H1 (cell line): ENCODE measurements around the gene MDFIC. TPM values are rescaled to one million over a fixed set of nuclear protein-coding genes. Genes with fewer than 3 reads are reported as not detected.

Source experiments
- ATF2 ChIP-seq: IDR thresholded peaks from 2 replicates; pipeline ENCODE4 v1.6.1; 2012; ENCODE audit warnings: low read length, inconsistent platforms
- CHD1 ChIP-seq: IDR thresholded peaks from 2 replicates; pipeline ENCODE4 v1.6.1; 2012; ENCODE audit warnings: low read depth, low read length, improper control_type of control experiment
- CHD2 ChIP-seq: IDR thresholded peaks from 2 replicates; pipeline ENCODE4 v1.6.1; 2012; ENCODE audit warnings: low read length, improper control_type of control experiment
- MAFK ChIP-seq: IDR thresholded peaks from 2 replicates; pipeline ENCODE4 v1.6.1; 2012; ENCODE audit warnings: low read depth, mild to moderate bottlenecking, improper control_type of control experiment, low read length
- NANOG ChIP-seq: IDR thresholded peaks from 2 replicates; pipeline ENCODE4 v1.6.1; 2011; ENCODE audit warnings: low read length, low read depth, mild to moderate bottlenecking, inconsistent platforms; ENCODE audit not compliant: insufficient read depth, poor library complexity, severe bottlenecking
- POLR2A ChIP-seq, 2 experiments: IDR thresholded peaks; 1 replicate in 1 of 2; 2 replicates in 1 of 2; pipeline ENCODE4 v1.6.1; 2011; ENCODE audit warnings: low read depth in 2 of 2, low read length in 2 of 2, mild to moderate bottlenecking in 2 of 2; ENCODE audit errors: control extremely low read depth in 1 of 2
- RNF2 ChIP-seq: fragments of 200-900, 300-1000 bp; sonication (generic); IDR thresholded peaks from 2 replicates; pipeline ENCODE4 v1.7.1; 2016; ENCODE audit warnings: borderline replicate concordance, low read depth, mild to moderate bottlenecking, antibody characterized with exemption, low read length; ENCODE audit not compliant: poor library complexity, severe bottlenecking; ENCODE audit errors: missing control alignments
- SRF ChIP-seq: IDR thresholded peaks from 2 replicates; pipeline ENCODE4 v1.6.1; 2011; ENCODE audit warnings: mild to moderate bottlenecking, low read depth, low read length, moderate library complexity
- TEAD4 ChIP-seq: IDR thresholded peaks from 2 replicates; pipeline ENCODE4 v1.6.1; 2012; ENCODE audit warnings: low read depth, low read length, inconsistent platforms, mixed read lengths
- ZNF274 ChIP-seq: IDR thresholded peaks from 2 replicates; pipeline ENCODE4 v1.7.0; 2012; ENCODE audit warnings: low read length, borderline replicate concordance; ENCODE audit errors: extremely low read depth
- polyA plus RNA-seq, 7 experiments: library from polyadenylated mRNA; depleted of rRNA in 3 of 7; stranded (reverse) in 5 of 7; unstranded in 2 of 7; fragments of >200 nt in 5 of 7; fragments of 200-250 nt in 2 of 7; gene quantifications; 1 replicate in 5 of 7; 2 replicates in 1 of 7; 4 replicates in 1 of 7; pipeline versions ENCODE4 v1.2.1 to v1.2.3, GENCODE V29; 2011 to 2013; ENCODE audit warnings: missing spikeins in 2 of 7, mixed read lengths in 2 of 7
- total RNA-seq: library from RNA; stranded (reverse); fragmentation: NEBNext Ultra II Directional; extraction: Animal tissue kit (Norgen Biotek cat#: 25700); gene quantifications from 2 replicates; pipeline ENCODE4 v1.2.1, GENCODE V29; 2021

The MDFIC gene
- total and polyA plus RNA-seq, 2 of the 8 experiments (the other 6 are each of a cell fraction or from before 2014, with no cell fraction given), result 2.3 to 11.4 TPM

- TF ChIP-seq RNF2 (no peak), SRF (no peak), MAFK (no peak), CHD1 (no peak), POLR2A (IDR thresholded peaks at IDR 0.05; ENCODE audit: control extremely low read depth in 1 of 2, low read depth in 2 of 2, low read length in 2 of 2) (no peak), TEAD4 (no peak), NANOG (no peak), ATF2 (no peak), CHD2 (no peak), ZNF274 (no peak)
These were observed 23.1 kb downstream of the MDFIC start (continued) for GRCh38 chr7:114944745-114945625.
